ENCODE measurements around the gene LRP1.
A peak's percentile ranks its signal among the peaks of the same experiment; 100 is the strongest.

The LRP1 gene

DNA sequence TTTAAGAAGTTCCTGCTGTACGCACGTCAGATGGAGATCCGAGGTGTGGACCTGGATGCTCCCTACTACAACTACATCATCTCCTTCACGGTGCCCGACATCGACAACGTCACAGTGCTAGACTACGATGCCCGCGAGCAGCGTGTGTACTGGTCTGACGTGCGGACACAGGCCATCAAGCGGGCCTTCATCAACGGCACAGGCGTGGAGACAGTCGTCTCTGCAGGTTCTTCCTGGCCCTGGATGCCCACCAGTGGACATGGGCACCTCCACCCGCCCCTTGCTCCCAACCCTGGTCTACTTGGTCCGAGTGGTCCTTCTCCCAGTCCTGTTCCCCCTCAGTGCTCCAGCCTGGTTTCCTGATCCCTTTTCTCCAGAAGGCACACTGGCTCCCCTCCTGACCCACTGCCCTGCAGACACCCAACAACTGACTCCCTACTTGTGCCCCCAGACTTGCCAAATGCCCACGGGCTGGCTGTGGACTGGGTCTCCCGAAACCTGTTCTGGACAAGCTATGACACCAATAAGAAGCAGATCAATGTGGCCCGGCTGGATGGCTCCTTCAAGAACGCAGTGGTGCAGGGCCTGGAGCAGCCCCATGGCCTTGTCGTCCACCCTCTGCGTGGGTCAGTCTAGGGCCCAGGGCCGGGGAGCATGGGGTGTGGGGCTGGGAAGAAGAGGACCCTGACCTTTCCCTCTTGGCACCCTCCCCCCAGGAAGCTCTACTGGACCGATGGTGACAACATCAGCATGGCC, 51.2 kb downstream of the LRP1 start:
- no peak overlapping the region for H3K4me3 ChIP-seq (replicated peaks; ENCODE audit: low read depth, low read length)
- no peak for DNase-seq (ENCODE audit: extremely low read depth, low read depth)
- TF ChIP-seq, protein P1, sequence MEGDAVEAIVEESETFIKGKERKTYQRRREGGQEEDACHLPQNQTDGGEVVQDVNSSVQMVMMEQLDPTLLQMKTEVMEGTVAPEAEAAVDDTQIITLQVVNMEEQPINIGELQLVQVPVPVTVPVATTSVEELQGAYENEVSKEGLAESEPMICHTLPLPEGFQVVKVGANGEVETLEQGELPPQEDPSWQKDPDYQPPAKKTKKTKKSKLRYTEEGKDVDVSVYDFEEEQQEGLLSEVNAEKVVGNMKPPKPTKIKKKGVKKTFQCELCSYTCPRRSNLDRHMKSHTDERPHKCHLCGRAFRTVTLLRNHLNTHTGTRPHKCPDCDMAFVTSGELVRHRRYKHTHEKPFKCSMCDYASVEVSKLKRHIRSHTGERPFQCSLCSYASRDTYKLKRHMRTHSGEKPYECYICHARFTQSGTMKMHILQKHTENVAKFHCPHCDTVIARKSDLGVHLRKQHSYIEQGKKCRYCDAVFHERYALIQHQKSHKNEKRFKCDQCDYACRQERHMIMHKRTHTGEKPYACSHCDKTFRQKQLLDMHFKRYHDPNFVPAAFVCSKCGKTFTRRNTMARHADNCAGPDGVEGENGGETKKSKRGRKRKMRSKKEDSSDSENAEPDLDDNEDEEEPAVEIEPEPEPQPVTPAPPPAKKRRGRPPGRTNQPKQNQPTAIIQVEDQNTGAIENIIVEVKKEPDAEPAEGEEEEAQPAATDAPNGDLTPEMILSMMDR (IDR thresholded peaks at IDR 0.05; ENCODE audit: low read depth, low read length, missing control alignments): no peak

DNA sequence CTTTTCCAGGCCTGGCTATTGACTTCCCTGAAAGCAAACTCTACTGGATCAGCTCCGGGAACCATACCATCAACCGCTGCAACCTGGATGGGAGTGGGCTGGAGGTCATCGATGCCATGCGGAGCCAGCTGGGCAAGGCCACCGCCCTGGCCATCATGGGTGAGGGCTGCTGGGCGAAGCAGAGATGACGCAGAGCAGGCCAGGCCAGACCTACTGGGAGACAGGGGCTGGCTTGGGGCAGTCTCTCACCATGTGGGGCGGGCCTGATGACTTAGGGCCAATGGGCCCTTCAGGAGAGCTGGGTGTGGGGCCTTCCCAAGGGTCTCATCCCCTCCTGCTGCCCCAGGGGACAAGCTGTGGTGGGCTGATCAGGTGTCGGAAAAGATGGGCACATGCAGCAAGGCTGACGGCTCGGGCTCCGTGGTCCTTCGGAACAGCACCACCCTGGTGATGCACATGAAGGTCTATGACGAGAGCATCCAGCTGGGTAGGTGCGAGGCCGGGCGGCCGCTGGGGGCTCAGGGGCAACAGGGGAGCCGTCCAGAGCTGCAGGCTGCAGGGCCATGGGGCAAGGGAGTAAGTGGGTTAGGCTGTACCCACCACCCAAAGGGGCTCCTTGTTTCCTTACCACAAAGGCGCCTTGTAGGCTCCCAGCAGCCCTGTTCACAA, 52.2 kb downstream of the LRP1 start:
- no peak for DNase-seq (ENCODE audit: extremely low read depth, low read depth)
- H3K4me3 ChIP-seq (replicated peaks; ENCODE audit: low read depth, low read length): no peak overlapping the region
- TF ChIP-seq, protein P1 (IDR thresholded peaks at IDR 0.05; ENCODE audit: low read depth, low read length, missing control alignments): no peak

DNA sequence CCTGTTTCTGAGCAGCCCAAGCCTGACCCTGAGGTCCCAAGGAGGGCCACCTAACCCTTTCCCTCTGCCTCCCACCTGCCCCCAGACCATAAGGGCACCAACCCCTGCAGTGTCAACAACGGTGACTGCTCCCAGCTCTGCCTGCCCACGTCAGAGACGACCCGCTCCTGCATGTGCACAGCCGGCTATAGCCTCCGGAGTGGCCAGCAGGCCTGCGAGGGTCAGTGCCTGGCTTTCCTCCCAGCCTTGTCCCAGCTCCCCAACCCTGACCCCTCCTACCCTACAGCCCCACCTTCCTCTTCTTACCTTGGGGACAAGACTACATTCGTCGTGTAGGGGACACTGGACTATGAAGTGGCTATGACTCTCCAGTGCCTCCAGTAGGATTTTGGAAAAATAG, 52.8 kb downstream of the LRP1 start:
- H3K4me3 ChIP-seq (replicated peaks; ENCODE audit: low read depth, low read length): no peak overlapping the region
- TF ChIP-seq, protein P1 (IDR thresholded peaks at IDR 0.05; ENCODE audit: low read depth, low read length, missing control alignments): no peak
- no peak for DNase-seq (ENCODE audit: extremely low read depth, low read depth)

DNA sequence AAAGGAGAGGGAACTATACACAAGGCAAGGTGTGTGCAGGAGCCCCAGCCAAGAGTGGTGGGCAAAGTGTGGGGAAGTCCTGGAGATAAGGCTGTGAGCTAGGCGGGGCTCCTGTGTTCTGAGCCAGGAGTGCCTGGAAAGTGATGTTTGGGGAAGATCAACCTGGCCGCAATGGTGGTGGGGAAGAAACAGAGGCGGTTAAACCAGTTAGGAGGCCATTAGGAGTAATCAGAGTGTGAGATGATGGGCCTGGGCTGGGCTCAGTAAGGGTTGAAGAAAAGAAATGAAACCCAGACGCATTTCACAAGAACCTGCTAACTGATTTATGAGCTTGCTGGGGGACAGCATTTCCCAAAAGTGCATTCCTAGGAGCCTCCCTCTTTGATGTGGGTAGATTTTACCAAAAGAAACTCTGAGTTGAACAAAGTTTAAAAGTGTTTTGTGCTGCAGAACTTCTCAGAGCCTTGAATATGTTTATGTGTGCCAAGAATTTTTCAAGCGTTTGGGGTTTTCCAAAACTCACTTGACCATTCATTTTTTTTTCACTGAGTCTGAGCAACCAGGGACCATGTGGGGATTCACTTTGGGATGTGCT, 53.4 kb downstream of the LRP1 start:
- H3K4me3 ChIP-seq (replicated peaks; ENCODE audit: low read depth, low read length): no peak overlapping the region
- DNase-seq (ENCODE audit: extremely low read depth, low read depth): no peak
- TF ChIP-seq, protein P1 (IDR thresholded peaks at IDR 0.05; ENCODE audit: low read depth, low read length, missing control alignments): no peak

DNA sequence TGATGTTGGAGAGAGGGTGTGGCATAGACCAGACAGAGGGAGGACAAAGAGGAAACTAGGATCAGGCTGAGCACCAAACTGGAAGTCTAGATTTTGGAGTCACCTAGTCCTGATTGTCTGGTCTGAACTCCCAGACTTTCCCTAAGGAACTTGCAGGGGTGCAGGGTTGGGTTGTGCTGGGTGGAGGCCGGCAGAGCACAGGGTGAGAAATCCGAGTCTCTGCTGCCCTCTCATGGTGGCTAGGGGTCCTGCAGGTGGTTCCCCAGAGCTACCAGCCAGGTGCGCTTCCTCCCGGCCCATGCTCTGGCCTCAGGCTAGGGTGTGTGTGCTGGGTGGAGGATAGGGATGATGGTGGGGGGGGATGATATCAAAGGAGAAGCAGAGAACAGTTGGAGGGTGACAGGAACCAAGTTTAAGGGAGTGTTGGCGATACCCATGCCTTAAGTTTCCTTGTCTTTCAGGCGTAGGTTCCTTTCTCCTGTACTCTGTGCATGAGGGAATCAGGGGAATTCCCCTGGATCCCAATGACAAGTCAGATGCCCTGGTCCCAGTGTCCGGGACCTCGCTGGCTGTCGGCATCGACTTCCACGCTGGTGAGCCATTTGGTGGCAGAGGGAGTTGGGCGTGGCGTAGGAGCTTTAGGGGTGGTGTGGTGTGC, 54.8 kb downstream of the LRP1 start:
- H3K4me3 ChIP-seq (replicated peaks; ENCODE audit: low read depth, low read length): no peak overlapping the region
- peak; percentile 37 for DNase-seq (ENCODE audit: extremely low read depth, low read depth)
- TF ChIP-seq, protein P1 (IDR thresholded peaks at IDR 0.05; ENCODE audit: low read depth, low read length, missing control alignments): peak; percentile 93

DNA sequence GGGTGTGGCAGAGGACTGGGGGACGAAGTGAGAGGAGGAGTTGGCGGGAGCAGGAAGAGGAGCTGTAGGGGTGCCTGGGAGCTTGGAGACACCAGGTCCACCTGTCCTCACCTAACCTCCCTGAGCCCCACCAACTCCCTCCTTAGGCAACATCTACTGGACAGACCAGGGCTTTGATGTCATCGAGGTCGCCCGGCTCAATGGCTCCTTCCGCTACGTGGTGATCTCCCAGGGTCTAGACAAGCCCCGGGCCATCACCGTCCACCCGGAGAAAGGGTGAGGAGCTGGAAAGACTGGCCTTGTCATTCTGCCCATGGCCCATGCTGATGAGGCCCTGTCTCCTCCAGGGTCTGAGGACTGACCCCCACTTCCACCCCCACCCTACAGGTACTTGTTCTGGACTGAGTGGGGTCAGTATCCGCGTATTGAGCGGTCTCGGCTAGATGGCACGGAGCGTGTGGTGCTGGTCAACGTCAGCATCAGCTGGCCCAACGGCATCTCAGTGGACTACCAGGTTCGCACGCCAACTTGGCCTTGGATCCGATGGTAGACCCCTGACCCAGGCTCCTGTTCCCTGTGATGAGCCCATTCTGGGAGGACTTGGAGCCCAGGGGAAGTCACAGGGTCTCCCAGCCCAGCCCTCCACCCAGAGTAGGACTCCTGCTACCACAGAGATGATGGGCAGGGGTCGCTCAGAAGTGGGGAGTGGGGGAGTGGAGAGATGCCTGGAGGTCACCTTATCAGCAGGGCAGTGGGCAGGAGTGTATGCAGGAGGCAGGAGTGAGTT, 55.8 kb downstream of the LRP1 start:
- DNase-seq (ENCODE audit: extremely low read depth, low read depth): no peak
- H3K4me3 ChIP-seq (replicated peaks; ENCODE audit: low read depth, low read length): no peak overlapping the region
- TF ChIP-seq, protein P1 (IDR thresholded peaks at IDR 0.05; ENCODE audit: low read depth, low read length, missing control alignments): no peak
